ENCODE results near the gene DDX54.

DNA sequence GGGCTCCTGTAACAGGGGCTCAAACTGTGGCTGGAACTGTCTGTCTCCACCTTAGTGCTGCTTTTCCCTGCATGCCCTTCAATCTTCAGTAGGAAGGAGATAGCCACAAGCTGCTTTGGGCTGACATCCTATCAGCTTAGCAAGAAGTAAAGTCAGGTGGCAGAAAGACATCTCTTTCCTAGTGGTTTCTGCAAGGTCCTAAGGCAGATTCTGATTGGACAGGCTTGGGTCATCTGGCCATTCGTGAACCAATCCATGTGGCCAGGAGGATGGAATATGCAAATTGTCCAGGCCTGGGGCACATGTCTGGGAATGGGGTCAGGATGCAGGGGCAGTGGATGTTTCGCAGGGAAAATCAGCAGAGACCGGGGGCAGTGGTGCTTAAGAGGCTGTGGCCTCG lies 5.5 kb upstream of the DDX54 start:
- TF ChIP-seq FOXM1 (IDR thresholded peaks at IDR 0.05; ENCODE audit: borderline replicate concordance) (no peak), HDGF (IDR thresholded peaks at IDR 0.05; ENCODE audit: borderline replicate concordance) (no peak), BHLHE40 (IDR thresholded peaks at IDR 0.05; ENCODE audit: borderline replicate concordance) (no peak), PKNOX1 (IDR thresholded peaks at IDR 0.05) (no peak), ZNF384 (IDR thresholded peaks at IDR 0.05) (no peak), ELF4 (IDR thresholded peaks at IDR 0.05) (no peak), SP1 (IDR thresholded peaks at IDR 0.05) (no peak), FOXA1 (IDR thresholded peaks at IDR 0.05) (no peak), TARDBP (IDR thresholded peaks at IDR 0.05) (no peak), ARNT (IDR thresholded peaks at IDR 0.05) (no peak)
